ENCODE measurements around the gene PRDM2.

The PRDM2 gene

DNA sequence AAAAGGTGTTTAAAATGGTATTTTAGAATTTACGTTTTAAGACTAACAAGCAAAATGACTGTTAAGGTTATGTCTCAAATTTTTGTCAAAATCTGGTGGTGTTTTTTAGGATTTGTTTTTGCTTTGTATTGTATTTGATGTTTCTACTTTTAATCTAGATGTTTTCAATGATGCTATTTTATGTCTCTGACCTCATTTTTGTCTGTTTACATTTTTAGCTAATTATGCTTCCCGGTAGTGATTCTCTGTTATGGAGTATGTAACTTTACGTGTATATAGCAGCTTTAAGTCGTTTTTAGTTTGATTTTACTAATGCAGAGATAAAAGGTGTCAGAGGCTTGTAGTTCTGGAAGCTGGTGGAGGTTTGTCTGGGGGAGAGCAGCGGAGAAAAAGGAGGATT lies 71.8 kb downstream of the PRDM2 start:
- peaks cover 10% of the 10 kb centered on the region for H3K36me3 ChIP-seq (ENCODE audit: control insufficient read depth, low read depth, low read length)

DNA sequence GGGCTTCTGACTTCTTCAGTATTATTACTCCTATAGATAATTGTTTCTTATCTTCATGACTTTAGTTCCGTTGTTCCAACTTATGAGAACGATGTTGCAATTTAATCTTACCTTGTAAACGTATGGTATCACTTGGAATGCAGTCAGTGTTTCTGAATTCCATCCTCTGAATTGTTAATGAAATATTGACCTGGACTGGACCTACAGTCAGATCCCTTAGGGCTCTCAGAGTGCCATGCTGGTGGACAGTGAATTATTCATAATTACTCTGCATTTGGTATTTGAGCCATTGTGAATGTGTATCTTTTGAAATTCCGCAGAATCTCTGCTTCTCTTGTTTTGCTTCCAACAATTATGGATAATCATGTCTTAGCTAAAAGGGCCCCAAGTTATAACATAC lies 72.3 kb downstream of the PRDM2 start:
- H3K36me3 ChIP-seq (ENCODE audit: control insufficient read depth, low read depth, low read length) = peaks cover 10% of the 10 kb centered on the region
- no peaks in the 10 kb centered on the region for H3K9me3 ChIP-seq (ENCODE audit: control insufficient read depth, low read depth, low read length)
- no peak overlapping the region for H3K9ac ChIP-seq (ENCODE audit: low read length)
- H3K4me1 ChIP-seq (ENCODE audit: control insufficient read depth, low read depth, low read length) = no peaks in the 10 kb centered on the region
- no peak overlapping the region for H3K27ac ChIP-seq (ENCODE audit: low read length)
- H3K27me3 ChIP-seq (ENCODE audit: control insufficient read depth, insufficient read depth, low read length) = no peaks in the 10 kb centered on the region
- H3K4me3 ChIP-seq (ENCODE audit: low read length) = no peak overlapping the region

More for the DNA sequence above, 71.8 kb downstream of the PRDM2 start:
- H3K27me3 ChIP-seq (ENCODE audit: control insufficient read depth, insufficient read depth, low read length) = no peaks in the 10 kb centered on the region
- no peaks in the 10 kb centered on the region for H3K4me1 ChIP-seq (ENCODE audit: control insufficient read depth, low read depth, low read length)
- no peaks in the 10 kb centered on the region for H3K9me3 ChIP-seq (ENCODE audit: control insufficient read depth, low read depth, low read length)
- H3K27ac ChIP-seq (ENCODE audit: low read length) = no peak overlapping the region
- H3K9ac ChIP-seq (ENCODE audit: low read length) = no peak overlapping the region
- no peak overlapping the region for H3K4me3 ChIP-seq (ENCODE audit: low read length)

DNA sequence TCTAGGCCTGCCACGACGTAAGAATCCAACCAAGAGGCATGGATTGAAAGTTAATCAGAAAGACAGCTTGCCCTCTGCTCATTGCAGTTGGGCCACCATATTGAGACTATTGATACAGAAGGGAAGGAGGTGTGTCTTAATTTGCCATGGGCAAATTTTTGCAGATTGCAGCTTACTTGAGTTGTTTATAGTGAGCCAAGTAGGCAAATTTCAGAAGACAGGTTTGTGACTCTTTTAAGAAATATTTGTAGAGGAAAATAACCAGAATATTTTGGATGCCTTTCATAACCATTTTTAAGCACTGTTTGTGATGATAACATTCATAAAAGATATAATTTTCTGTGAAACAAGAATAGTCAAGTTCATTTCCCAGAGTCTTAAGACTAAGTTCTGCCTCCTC lies 74.1 kb downstream of the PRDM2 start:
- Histone ChIP-seq H3K4me1 (ENCODE audit: control insufficient read depth, low read depth, low read length) (no peaks in the 10 kb centered on the region), H3K9ac (ENCODE audit: low read length) (no peak overlapping the region), H3K27me3 (ENCODE audit: control insufficient read depth, insufficient read depth, low read length) (no peaks in the 10 kb centered on the region), H3K4me3 (ENCODE audit: low read length) (no peak overlapping the region), H3K9me3 (ENCODE audit: control insufficient read depth, low read depth, low read length) (no peaks in the 10 kb centered on the region), H3K27ac (ENCODE audit: low read length) (no peak overlapping the region), H3K36me3 (ENCODE audit: control insufficient read depth, low read depth, low read length) (peaks cover 19% of the 10 kb centered on the region)

DNA sequence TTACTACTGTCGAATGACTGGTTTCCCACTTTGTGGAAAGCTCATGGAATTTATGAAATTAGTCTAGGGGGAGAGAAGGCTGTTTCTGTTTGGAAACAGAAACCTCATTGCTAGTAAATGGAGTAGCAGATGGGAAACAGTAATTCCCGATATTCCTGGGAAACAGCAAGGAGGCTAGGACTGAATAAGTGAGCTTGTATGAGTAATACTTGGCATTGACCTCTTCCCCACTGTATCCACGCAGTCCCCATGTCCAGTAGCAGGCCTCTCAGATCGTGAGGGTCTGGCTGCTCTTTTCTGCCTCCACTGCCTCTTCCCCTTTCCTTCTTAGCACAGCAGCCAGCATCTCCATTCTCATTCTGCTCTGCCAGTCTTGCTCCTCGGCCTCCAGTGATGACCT lies 75.5 kb downstream of the PRDM2 start:
- Histone ChIP-seq H3K27me3 (ENCODE audit: control insufficient read depth, insufficient read depth, low read length) (no peaks in the 10 kb centered on the region), H3K4me1 (ENCODE audit: control insufficient read depth, low read depth, low read length) (no peaks in the 10 kb centered on the region), H3K9me3 (ENCODE audit: control insufficient read depth, low read depth, low read length) (no peaks in the 10 kb centered on the region), H3K27ac (ENCODE audit: low read length) (no peak overlapping the region), H3K9ac (ENCODE audit: low read length) (no peak overlapping the region), H3K36me3 (ENCODE audit: control insufficient read depth, low read depth, low read length) (peaks cover 31% of the 10 kb centered on the region), H3K4me3 (ENCODE audit: low read length) (no peak overlapping the region)

DNA sequence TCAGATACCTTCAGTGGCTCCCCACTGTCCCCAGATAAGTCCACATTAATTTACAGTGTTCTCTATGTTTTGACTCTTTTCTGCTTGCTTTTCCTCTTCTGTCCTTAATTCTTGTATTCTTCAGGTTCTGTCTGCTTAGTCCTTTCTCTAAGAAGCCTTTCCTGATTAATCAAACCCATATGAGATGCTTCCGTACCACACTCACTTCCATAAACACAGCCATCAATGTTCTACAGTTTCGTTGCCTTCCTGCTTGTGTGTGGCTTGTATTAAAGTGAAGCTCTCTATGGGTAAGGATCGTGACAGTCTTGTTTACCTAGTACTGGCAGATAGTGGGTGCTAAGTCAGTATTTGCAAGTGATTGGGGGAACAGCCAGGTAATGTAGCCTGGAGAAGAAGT lies 75.9 kb downstream of the PRDM2 start:
- peaks cover 32% of the 10 kb centered on the region for H3K36me3 ChIP-seq (ENCODE audit: control insufficient read depth, low read depth, low read length)

DNA sequence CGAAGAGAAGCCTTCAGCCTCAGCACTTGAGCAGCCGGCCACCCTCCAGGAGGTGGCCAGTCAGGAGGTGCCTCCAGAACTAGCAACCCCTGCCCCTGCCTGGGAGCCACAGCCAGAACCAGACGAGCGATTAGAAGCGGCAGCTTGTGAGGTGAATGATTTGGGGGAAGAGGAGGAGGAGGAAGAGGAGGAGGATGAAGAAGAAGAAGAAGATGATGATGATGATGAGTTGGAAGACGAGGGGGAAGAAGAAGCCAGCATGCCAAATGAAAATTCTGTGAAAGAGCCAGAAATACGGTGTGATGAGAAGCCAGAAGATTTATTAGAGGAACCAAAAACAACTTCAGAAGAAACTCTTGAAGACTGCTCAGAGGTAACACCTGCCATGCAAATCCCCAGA lies 78.4 kb downstream of the PRDM2 start:
- Histone ChIP-seq H3K27ac (ENCODE audit: low read length) (no peak overlapping the region), H3K4me1 (ENCODE audit: control insufficient read depth, low read depth, low read length) (no peaks in the 10 kb centered on the region), H3K9me3 (ENCODE audit: control insufficient read depth, low read depth, low read length) (no peaks in the 10 kb centered on the region), H3K36me3 (ENCODE audit: control insufficient read depth, low read depth, low read length) (peaks cover 38% of the 10 kb centered on the region), H3K4me3 (ENCODE audit: low read length) (no peak overlapping the region), H3K9ac (ENCODE audit: low read length) (no peak overlapping the region), H3K27me3 (ENCODE audit: control insufficient read depth, insufficient read depth, low read length) (no peaks in the 10 kb centered on the region)

More for the DNA sequence above, 75.9 kb downstream of the PRDM2 start:
- no peak overlapping the region for H3K4me3 ChIP-seq (ENCODE audit: low read length)
- no peak overlapping the region for H3K27ac ChIP-seq (ENCODE audit: low read length)
- H3K4me1 ChIP-seq (ENCODE audit: control insufficient read depth, low read depth, low read length) = no peaks in the 10 kb centered on the region
- H3K27me3 ChIP-seq (ENCODE audit: control insufficient read depth, insufficient read depth, low read length) = no peaks in the 10 kb centered on the region
- no peak overlapping the region for H3K9ac ChIP-seq (ENCODE audit: low read length)
- no peaks in the 10 kb centered on the region for H3K9me3 ChIP-seq (ENCODE audit: control insufficient read depth, low read depth, low read length)

DNA sequence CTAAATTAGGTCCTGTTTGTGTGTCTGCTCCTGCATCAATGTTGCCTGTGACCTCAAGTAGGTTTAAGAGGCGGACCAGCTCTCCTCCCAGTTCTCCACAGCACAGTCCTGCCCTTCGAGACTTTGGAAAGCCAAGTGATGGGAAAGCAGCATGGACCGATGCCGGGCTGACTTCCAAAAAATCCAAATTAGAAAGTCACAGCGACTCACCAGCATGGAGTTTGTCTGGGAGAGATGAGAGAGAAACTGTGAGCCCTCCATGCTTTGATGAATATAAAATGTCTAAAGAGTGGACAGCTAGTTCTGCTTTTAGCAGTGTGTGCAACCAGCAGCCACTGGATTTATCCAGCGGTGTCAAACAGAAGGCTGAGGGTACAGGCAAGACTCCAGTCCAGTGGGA lies 79.9 kb downstream of the PRDM2 start:
- no peak overlapping the region for H3K4me3 ChIP-seq (ENCODE audit: low read length)
- no peaks in the 10 kb centered on the region for H3K27me3 ChIP-seq (ENCODE audit: control insufficient read depth, insufficient read depth, low read length)
- H3K9ac ChIP-seq (ENCODE audit: low read length) = no peak overlapping the region
- no peaks in the 10 kb centered on the region for H3K4me1 ChIP-seq (ENCODE audit: control insufficient read depth, low read depth, low read length)
- no peak overlapping the region for H3K27ac ChIP-seq (ENCODE audit: low read length)
- H3K9me3 ChIP-seq (ENCODE audit: control insufficient read depth, low read depth, low read length) = no peaks in the 10 kb centered on the region
- peaks cover 31% of the 10 kb centered on the region for H3K36me3 ChIP-seq (ENCODE audit: control insufficient read depth, low read depth, low read length)

DNA sequence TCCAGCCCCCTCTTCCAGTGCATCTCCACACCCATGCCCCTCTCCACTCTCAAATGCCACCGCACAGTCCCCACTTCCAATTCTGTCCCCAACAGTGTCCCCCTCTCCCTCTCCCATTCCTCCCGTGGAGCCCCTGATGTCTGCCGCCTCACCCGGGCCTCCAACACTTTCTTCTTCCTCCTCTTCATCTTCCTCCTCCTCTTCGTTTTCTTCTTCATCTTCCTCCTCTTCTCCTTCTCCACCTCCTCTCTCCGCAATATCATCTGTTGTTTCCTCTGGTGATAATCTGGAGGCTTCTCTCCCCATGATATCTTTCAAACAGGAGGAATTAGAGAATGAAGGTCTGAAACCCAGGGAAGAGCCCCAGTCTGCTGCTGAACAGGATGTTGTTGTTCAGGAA lies 80.8 kb downstream of the PRDM2 start:
- H3K27me3 ChIP-seq (ENCODE audit: control insufficient read depth, insufficient read depth, low read length) = no peaks in the 10 kb centered on the region
- H3K4me3 ChIP-seq (ENCODE audit: low read length) = no peak overlapping the region
- no peak overlapping the region for H3K27ac ChIP-seq (ENCODE audit: low read length)
- no peaks in the 10 kb centered on the region for H3K4me1 ChIP-seq (ENCODE audit: control insufficient read depth, low read depth, low read length)
- no peaks in the 10 kb centered on the region for H3K9me3 ChIP-seq (ENCODE audit: control insufficient read depth, low read depth, low read length)
- no peak overlapping the region for H3K9ac ChIP-seq (ENCODE audit: low read length)
- peaks cover 31% of the 10 kb centered on the region for H3K36me3 ChIP-seq (ENCODE audit: control insufficient read depth, low read depth, low read length)

DNA sequence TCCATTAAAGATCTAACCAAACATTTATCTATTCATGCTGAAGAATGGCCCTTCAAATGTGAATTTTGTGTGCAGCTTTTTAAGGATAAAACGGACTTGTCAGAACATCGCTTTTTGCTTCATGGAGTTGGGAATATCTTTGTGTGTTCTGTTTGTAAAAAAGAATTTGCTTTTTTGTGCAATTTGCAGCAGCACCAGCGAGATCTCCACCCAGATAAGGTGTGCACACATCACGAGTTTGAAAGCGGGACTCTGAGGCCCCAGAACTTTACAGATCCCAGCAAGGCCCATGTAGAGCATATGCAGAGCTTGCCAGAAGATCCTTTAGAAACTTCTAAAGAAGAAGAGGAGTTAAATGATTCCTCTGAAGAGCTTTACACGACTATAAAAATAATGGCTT lies 81.2 kb downstream of the PRDM2 start:
- Histone ChIP-seq H3K27me3 (ENCODE audit: control insufficient read depth, insufficient read depth, low read length) (no peaks in the 10 kb centered on the region), H3K9ac (ENCODE audit: low read length) (no peak overlapping the region), H3K36me3 (ENCODE audit: control insufficient read depth, low read depth, low read length) (peaks cover 31% of the 10 kb centered on the region), H3K27ac (ENCODE audit: low read length) (no peak overlapping the region), H3K4me3 (ENCODE audit: low read length) (no peak overlapping the region), H3K9me3 (ENCODE audit: control insufficient read depth, low read depth, low read length) (no peaks in the 10 kb centered on the region), H3K4me1 (ENCODE audit: control insufficient read depth, low read depth, low read length) (no peaks in the 10 kb centered on the region)

DNA sequence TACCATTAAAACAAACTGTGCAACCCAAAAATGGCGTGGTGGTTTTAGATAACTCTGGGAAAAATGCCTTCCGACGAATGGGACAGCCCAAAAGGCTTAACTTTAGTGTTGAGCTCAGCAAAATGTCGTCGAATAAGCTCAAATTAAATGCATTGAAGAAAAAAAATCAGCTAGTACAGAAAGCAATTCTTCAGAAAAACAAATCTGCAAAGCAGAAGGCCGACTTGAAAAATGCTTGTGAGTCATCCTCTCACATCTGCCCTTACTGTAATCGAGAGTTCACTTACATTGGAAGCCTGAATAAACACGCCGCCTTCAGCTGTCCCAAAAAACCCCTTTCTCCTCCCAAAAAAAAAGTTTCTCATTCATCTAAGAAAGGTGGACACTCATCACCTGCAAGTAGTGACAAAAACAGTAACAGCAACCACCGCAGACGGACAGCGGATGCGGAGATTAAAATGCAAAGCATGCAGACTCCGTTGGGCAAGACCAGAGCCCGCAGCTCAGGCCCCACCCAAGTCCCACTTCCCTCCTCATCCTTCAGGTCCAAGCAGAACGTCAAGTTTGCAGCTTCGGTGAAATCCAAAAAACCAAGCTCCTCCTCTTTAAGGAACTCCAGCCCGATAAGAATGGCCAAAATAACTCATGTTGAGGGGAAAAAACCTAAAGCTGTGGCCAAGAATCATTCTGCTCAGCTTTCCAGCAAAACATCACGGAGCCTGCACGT lies 82.1 kb downstream of the PRDM2 start:
- Histone ChIP-seq H3K9me3 (ENCODE audit: control insufficient read depth, low read depth, low read length) (no peaks in the 10 kb centered on the region), H3K27ac (ENCODE audit: low read length) (no peak overlapping the region), H3K27me3 (ENCODE audit: control insufficient read depth, insufficient read depth, low read length) (no peaks in the 10 kb centered on the region), H3K4me1 (ENCODE audit: control insufficient read depth, low read depth, low read length) (no peaks in the 10 kb centered on the region), H3K4me3 (ENCODE audit: low read length) (no peak overlapping the region), H3K36me3 (ENCODE audit: control insufficient read depth, low read depth, low read length) (peaks cover 31% of the 10 kb centered on the region), H3K9ac (ENCODE audit: low read length) (no peak overlapping the region)

DNA sequence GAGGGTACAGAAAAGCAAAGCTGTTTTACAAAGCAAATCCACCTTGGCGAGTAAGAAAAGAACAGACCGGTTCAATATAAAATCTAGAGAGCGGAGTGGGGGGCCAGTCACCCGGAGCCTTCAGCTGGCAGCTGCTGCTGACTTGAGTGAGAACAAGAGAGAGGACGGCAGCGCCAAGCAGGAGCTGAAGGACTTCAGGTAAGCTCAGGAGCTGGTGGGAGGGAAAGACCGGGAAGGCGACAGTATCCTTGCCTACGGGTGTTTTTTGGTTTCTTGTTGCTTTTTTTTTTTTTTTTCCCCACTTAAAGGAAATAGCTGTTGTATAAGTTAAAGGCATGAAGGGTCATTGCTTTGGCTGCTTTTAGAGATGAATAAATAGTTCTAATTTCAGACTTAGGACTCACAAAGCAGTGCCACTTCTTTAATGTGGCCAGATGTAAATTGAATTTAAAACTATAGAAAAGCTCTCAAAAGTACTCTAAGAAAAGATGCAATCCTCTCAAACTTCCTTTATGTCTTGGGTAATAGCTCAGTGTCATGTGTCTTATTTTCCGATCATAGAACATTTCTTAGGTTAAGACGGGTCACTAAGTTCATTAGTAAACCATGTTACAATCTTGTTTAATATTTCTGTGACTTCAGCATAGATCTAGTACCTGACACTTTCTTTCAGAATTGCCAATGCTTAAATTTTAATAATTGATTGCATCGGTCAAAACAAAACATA lies 82.8 kb downstream of the PRDM2 start:
- Histone ChIP-seq H3K4me1 (ENCODE audit: control insufficient read depth, low read depth, low read length) (no peaks in the 10 kb centered on the region), H3K4me3 (ENCODE audit: low read length) (no peak overlapping the region), H3K9me3 (ENCODE audit: control insufficient read depth, low read depth, low read length) (no peaks in the 10 kb centered on the region), H3K36me3 (ENCODE audit: control insufficient read depth, low read depth, low read length) (peaks cover 31% of the 10 kb centered on the region), H3K9ac (ENCODE audit: low read length) (no peak overlapping the region), H3K27ac (ENCODE audit: low read length) (no peak overlapping the region), H3K27me3 (ENCODE audit: control insufficient read depth, insufficient read depth, low read length) (no peaks in the 10 kb centered on the region)

DNA sequence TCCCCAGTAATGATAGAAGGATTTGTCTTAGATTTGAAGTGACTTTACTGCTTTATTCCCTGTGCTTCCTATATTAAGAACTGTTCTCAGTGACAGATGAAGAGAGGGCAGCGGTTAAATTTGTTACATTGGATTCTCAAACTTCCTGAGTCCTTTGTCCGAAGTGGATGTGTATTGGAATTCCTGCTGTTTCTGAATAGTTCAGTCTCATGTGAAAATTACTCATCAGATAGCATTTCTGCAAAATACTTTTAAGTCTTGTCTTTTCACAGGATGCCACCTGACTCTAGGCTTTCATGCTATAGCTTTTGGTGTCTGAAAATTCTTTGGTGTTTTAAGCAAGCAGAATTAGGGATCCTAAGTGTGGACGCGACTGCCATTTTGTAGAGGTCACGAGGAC lies 83.6 kb downstream of the PRDM2 start:
- Histone ChIP-seq H3K9me3 (ENCODE audit: control insufficient read depth, low read depth, low read length) (no peaks in the 10 kb centered on the region), H3K4me1 (ENCODE audit: control insufficient read depth, low read depth, low read length) (no peaks in the 10 kb centered on the region), H3K9ac (ENCODE audit: low read length) (no peak overlapping the region), H3K4me3 (ENCODE audit: low read length) (no peak overlapping the region), H3K27ac (ENCODE audit: low read length) (no peak overlapping the region), H3K36me3 (ENCODE audit: control insufficient read depth, low read depth, low read length) (peaks cover 28% of the 10 kb centered on the region), H3K27me3 (ENCODE audit: control insufficient read depth, insufficient read depth, low read length) (no peaks in the 10 kb centered on the region)
